Activated gamma-delta T cell treated with anti-CD3 and anti-CD28 coated beads, Interleukin-2, amount 50 U/mL, for 16 hours (primary cell): ENCODE measurements around the gene CYP3A4.
"Not testable (repeated sequence)": the region's sequence is repeated elsewhere in the genome, so short reads cannot be mapped to it uniquely, and the experiment has no call there.

ENCODE experiments used
- DNase-seq: peaks from one replicate; pipeline ENCODE4 v3.0.0-alpha.2; 2020; ENCODE audit warnings: low read depth

The CYP3A4 gene

GRCh38 chr7:99784007-99784406 lies at the start of gene CYP3A4:
Gene CYP3A4, minus strand, starts transcription at chr7:99784184. Its CDS starts 103 bp downstream, at chr7:99784081.
- no peak for DNase-seq

DNA sequence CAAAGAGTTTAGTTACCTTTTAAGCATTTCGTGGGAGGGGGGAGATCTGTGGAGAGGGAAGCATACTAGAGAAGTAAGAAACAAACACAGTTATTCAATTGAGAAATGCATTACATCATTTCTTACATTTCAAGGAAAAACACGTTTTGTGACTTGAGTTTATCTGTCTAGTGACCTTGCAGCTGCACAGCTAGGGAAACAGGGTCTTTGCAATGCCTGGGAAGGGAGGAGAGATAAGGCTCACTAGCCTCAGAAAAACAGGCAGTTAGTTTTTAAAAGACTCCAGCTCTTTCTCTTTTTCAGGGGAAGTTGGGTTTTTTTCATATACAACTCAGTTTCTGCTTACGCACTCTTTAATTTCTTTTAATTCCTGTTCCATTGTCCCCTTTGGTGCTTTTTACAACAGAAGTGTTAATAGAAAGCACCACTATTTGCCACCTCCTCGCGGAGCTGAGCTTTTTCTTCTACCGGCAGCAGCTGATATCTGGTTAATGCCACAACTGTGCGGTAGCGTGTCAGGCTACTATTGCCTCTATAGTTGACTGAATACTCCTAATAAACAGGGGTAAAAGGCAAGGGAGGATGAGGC lies 49.4 kb upstream of the CYP3A4 start:
- no peak for DNase-seq

- DNase-seq, result no peak
Observed at GRCh38 chr7:99831595-99831994, 47.6 kb upstream of the CYP3A4 start.

- no peak for DNase-seq
Observed at GRCh38 chr7:99829524-99830160, 45.7 kb upstream of the CYP3A4 start.

DNA sequence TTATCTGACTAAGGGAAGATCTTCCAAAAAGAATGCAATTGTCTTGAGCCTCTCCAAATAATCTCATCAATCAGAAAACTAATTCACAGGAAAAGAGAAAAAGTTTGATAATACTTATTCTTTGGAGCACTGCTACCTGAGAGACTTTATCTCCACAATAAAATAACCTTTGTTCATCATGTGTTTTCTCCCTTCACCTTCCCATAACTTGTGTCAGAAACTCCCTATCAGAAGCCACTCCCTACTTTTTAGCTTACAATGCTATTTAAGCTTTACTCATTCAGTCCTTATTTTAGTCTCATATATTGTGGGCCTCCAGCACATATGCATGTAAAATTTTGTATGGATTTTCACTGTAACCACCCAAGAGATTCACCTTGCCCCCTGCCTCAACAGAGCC lies 44.8 kb upstream of the CYP3A4 start:
- no peak for DNase-seq

GRCh38 chr7:99827040-99827778 lies 43.2 kb upstream of the CYP3A4 start:
- no peak for DNase-seq

- DNase-seq, result no peak
Observed at GRCh38 chr7:99825873-99826272, 41.9 kb upstream of the CYP3A4 start.

GRCh38 chr7:99825452-99825851 lies 41.5 kb upstream of the CYP3A4 start:
- DNase-seq, result no peak

DNA sequence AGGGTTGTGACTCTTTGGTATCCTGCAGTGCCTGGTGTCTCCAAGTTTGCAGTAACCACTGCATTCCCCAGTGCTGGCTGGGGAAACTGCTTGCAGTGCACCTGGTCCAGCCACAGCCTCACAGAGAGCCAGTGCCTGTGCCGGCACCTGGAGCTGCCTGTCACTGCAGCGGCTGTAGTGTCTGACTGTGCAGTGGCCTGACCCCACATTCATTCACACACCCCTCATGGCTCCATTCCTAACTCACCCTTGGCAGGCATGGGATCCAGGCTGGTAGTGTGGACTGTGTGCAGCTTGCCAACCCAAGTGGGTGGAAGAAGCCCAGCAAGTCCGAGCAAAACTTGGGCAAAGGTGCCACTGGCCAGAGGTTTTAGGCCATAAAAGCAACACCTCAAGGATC lies 40.1 kb upstream of the CYP3A4 start:
- DNase-seq, result no peak

DNA sequence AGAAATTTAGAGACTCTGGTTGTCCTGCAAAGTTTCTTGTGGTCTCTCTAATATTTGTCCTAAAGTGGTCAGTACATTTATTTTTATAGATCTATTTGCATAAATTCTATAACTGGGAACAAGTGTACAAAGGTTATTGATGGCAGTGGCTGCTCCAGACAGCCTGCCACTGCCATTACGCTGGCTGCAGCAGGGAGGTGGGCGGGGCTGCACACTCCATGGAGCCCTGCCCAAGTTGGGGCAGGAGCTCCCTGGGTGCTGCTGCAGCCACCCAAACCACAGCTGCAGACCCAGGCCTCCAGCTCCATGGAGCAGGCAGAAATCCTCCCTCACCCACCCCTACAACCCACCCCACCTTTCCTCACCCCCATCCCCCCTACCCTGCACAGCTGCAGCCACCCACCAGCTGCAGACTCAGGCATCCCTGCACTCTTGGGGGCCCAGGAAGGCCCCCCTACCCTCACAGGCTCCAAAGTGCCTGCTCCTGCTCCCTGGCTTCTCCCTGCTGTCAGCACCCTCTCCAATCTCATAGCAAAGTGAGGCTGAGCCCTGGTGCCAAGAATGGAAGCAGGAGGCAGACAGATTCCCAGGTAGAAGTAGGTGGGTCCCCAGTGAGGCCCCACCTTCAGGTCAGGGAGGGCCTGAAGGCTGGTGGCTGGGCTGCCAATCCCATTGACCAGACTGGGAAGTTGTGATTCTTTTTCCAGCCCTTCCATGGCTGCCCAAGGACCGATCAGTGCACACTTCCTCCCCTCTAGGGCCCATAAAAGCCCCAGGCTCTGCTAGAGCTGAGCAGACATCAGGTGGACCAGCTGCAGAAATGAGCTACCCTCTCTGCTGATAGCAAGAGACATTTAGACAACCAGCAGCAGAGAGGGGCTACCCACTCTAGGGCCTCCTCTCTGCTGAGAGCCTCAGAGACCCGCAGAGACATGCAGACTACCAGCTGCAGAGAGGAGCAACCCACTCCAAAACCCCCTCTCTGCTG lies 39.0 kb upstream of the CYP3A4 start:
- DNase-seq, result no peak

DNA sequence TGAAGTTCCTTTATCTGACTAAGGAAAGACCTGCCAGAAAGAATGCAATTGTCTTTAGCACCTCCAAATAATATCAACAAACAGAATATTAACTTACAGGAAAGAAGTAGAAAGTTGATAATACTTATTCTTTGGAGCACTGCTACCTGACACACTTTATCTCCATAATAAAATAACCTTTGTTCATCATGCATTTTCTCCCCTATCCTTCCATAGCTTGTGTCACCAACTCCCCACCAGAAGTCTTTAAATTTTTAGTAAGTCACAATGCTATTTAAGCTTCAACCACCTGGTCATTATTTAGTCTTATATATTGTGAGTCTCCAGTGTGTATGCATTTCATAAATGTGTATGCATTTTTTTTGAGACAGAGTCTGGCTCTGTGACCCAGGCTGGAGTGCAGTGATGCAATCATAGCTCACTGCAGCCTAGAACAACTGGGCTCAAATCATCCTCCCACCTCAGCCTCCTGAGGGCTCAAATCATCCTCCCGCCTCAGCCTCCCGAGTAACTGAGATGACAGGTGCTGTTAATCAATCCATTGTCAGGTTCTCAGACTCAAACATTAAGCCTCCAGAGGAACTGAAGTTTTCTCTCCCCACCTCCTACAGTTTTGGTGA lies 36.5 kb upstream of the CYP3A4 start:
- no peak for DNase-seq

DNA sequence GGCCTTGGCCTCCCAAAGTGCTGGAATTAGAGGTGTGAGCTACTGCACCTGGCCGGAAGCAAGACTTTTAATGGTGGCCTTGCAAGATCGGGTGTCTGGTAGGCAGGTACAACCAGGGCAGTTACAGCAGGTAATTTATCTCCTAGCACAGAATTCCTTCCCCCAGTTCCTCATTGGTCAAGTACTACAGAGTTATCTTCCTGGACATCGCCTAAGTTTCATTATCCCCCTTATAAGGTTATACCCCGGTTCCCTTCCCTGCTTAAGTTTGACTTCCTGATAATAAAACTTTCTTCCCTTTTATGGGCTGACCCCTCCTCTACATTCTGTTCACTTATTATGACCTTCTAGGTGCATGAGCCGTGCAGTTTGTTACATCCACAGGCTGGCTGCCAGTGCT lies 24.8 kb upstream of the CYP3A4 start:
- DNase-seq, result no peak

- DNase-seq, result no peak
Observed at GRCh38 chr7:99806839-99807478, 23.0 kb upstream of the CYP3A4 start.

DNA sequence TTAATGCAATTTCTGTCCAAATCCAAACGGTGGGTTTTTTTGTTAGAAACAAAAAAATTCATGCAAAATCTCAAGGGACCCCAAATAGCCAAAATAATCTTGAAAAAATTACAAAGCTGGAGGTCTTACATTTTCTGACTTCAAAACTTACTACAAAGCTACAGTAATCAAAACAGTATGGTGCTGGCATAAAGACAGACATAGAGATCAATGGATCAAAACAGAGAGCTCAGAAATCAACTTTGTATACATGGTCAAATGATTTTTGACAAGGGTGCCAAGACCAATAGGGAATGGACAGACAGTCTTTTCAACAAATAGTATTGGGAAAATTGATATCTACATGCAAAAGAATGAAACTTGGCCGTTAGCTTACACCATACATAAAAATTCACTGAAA lies 21.7 kb upstream of the CYP3A4 start:
- DNase-seq, result no peak

- not testable (repeated sequence) for DNase-seq
Observed at GRCh38 chr7:99803118-99803517, 19.1 kb upstream of the CYP3A4 start.

DNA sequence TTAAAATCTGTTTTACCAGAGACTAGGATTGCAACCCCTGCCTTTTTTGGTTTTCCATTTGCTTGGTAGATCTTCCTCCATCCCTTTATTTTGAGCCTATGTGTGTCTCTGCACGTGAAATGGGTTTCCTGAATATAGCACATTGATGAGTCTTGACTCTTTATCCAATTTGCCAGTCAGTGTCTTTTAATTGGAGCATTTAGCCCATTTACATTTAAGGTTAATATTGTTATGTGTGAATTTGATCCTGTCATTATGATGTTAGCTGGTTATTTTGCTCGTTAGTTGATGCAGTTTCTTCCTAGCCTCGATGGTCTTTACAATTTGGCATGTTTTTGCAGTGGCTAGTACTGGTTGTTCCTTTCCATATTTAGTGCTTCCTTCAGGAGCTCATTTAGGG lies 17.4 kb upstream of the CYP3A4 start:
- DNase-seq, result not testable (repeated sequence)

GRCh38 chr7:99798972-99799371 lies 15.0 kb upstream of the CYP3A4 start:
- no peak for DNase-seq

DNA sequence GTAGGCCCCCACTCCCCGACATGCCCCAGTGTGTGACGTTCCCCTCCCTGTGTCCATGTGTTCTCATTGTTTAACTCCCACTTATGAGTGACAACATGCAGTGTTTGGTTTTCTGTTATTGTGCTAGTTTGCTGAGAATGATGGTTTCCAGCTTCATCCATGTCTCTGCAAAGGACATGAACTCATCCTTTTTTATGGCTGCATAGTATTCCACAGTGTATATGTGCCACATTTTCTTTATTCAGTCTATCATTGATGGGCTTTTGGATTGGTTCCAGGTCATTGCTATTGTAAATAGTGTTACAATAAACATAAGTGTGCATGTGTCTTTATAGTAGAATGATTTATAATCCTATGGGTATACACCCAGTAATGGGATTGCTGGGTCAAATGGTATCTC lies 11.9 kb upstream of the CYP3A4 start:
- not testable (repeated sequence) for DNase-seq

DNA sequence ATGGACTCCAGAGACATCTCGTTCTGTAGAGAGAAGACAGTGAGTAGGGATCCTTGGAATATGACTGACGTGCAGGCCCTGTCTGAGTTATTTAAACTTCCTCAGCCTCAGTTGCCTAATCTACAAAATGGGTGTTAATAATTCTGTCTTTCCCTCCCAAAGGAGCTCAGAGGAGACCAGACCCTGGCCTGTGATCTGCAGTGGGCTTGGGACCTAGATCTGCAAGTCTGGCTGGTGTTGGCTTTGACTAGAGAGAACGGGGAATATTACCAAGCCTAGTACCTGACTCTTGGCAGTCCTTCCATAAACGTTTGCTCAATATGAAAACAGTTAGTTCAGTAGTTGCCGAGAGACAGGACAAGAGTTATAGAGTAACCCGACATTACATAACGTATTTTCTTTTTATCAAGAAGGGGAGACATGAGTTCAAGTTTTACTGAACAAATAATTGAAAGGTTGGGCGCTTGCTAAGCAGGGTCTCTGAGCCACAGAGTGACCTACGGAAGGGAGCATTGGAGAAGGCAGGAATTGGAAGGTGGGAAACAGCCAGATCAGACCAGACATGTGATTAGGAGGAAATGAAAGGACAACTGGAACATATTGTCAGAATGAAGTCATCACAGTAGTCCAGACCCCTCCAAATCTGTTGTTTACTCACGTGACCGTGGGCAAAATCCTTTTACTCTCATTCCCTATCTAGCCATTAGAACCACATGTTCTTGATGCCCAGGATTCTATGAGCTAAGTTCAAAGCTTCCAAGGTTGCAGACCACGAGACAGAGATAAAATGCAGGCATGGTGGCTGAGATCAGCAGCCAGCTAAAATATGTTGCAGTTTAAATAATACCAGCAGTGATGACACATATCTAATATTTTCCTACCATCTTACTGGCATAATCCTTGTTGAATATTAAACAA lies 10.9 kb upstream of the CYP3A4 start:
- no peak for DNase-seq

DNA sequence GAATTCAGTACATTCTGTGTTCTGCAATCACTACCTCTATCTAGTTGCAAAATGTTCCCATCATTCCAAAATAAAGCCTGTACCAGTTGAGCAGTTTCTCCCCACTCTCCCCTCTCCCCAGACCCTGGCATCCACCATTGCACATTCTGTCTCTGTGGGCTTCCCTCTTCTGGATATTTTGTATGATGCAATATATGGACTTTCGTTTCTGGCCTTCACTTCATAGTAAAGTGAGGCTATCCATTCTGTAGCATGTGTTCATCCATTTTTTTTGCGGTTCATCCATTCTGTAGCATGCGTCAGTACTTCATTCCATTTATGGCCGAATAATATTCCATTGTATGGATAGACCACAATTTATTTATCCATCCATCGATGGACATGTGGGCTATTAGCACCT lies 9.5 kb upstream of the CYP3A4 start:
- DNase-seq, result no peak
